Astrocyte of the cerebellum (primary cell): ENCODE data around the gene RMRP.

Experiments
- DNase-seq: peaks from one replicate; pipeline ENCODE4 v3.0.0-alpha.2; 2011; ENCODE audit warnings: low read depth
- H3K4me3 ChIP-seq: 2 replicates; pipeline ENCODE4 v1.5.1; 2011; ENCODE audit warnings: mild to moderate bottlenecking, low read depth, low read length, moderate library complexity
- CTCF ChIP-seq: IDR thresholded peaks from 2 replicates; pipeline ENCODE4 v1.5.1; 2012; ENCODE audit warnings: low read length, low read depth, moderate library complexity, mild to moderate bottlenecking; ENCODE audit errors: missing control alignments
- in situ Hi-C: cut with HindIII; loops from 2 replicates; pipeline ENCODE4 v1.10.0; 2017; ENCODE audit warnings: low sequenced_read_pairs

Gene RMRP

DNA sequence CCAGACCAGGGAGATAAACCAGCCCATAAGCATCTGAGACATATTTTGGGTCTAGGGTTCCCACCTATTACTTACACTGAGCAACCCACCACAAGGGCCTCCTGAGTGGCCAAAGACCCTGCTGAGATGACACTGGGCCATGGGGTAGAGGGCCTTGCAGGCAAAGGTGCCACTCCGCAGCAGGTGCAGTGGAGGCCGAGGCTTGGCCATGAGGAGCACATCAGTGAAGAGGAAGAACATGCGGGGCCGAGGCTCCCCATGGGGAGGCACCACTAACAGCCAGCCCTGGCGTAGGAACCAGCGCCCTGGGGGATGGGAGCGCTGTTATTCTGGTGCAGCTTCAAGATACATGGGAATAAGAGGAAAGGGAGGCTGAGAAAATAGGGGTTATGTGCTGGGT is 4.6 kb upstream of the RMRP start:
- in situ Hi-C loops, result no loop called here
- no peak overlapping the region for H3K4me3 ChIP-seq
- no peak for TF ChIP-seq CTCF
- DNase-seq, result no peak

GRCh38 chr9:35661756-35662350 is 4.0 kb upstream of the RMRP start:
- TF ChIP-seq CTCF, result no peak
- DNase-seq, result no peak
- H3K4me3 ChIP-seq, result no peak overlapping the region
- in situ Hi-C loops, result no loop called here

- H3K4me3 ChIP-seq, result no peak overlapping the region
- in situ Hi-C loops, result no loop called here
- no peak for DNase-seq
- TF ChIP-seq CTCF, result peak; percentile 45
Measured at GRCh38 chr9:35660966-35661415, 3.2 kb upstream of the RMRP start.

DNA sequence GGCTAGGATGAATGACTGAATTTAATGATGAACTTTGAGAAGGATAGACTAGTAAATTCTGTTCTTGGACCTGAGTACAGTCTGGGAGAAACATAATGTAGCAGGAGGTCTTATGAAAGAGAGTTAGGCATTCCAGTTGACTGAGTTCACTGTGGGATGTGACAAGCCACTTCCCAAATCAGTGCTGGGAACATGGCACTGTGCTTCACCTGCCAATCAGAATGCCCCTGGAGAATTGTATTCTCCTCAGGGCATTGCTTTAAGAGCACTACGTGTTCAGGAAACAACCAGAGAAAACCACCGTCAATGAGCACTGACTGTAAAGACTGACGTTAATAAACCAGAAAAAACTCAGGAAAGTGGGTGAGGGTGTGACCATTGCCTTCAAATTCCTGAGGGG is 1.5 kb upstream of the RMRP start:
- TF ChIP-seq CTCF, result no peak
- in situ Hi-C loops, result no loop called here
- no peak for DNase-seq
- peak overlapping the region; percentile 76 for H3K4me3 ChIP-seq

DNA sequence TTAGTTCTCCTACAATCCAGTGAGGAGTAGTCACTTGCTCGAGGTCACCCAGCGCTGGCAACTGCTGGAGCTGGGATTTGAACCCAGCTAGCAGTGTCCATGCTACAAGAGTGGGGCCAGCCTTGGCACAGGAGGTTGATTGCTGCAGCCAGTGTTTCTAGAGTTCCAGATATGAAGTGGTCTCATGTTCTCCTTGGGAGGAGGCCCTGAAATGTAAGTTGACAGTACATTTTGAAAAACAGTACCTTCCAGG is 1.1 kb upstream of the RMRP start:
- H3K4me3 ChIP-seq, result peak overlapping the region; percentile 76
- no peak for TF ChIP-seq CTCF
- DNase-seq, result no peak
- in situ Hi-C loops, result no loop called here

DNA sequence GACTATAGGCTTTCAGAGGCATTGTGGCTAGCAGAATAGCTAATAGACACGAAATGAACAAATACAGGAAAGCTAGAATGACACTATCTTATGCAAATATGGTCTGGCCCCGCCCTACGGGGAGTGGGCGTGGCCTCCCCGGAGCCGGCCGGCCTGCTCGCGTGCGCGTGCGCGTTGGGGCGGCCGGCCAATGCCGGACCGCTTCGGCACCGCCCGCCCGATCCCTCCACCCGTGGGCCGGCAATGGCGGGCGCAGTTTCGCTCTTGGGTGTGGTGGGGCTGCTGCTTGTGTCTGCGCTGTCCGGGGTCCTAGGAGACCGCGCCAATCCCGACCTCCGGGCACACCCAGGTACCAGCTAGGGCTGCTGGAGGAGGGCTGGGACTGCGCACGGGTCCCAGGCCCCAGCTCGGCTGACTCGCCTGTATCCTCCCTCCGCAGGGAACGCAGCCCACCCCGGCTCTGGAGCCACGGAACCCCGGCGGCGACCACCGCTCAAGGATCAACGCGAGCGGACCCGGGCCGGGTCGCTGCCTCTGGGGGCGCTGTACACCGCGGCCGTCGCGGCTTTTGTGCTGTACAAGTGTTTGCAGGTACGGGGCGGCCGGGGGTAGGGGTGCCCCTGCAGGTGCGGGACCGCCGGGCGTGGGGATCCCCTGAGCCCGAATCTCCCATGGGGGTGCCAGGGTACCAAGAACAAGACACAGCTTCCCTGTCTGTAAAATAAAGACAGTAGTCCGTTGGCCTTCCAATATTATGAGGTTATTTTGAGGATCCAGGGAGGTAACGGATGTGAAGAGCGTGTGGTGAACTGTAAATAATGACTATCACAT is 533 bp upstream of the RMRP start, which contains the start of gene CCDC107:
Gene CCDC107, plus strand, starts transcription at position 156 of the 831 bp plus-strand sequence. Its CDS starts 88 bp downstream, at position 244.
- in situ Hi-C loops, result no loop called here
- DNase-seq, result no peak
- peak within 1 kb of the TSS; percentile 76 for H3K4me3 ChIP-seq
- TF ChIP-seq CTCF, result peak; percentile 55
